ENCODE results near the gene LRRC3. TPM values are rescaled to one million over a fixed set of nuclear protein-coding genes. Genes with fewer than 3 reads are reported as not detected.
A peak's percentile ranks its signal among the peaks of the same experiment; 100 is the strongest.

The LRRC3 gene
- total RNA-seq, 4 donors from 2014 or later: 3.9 to 6.2 (median 4.7) TPM

- H3K27ac ChIP-seq: no peak overlapping the region
- WGBS: 82% methylated on average over 13 of the region's 43 CpGs
- no peak for TF ChIP-seq CTCF (IDR thresholded peaks at IDR 0.05)
- TF ChIP-seq POLR2AphosphoS5 (IDR thresholded peaks at IDR 0.05): no peak
- TF ChIP-seq POLR2A (IDR thresholded peaks at IDR 0.05): no peak
- no peak for TF ChIP-seq EP300 (IDR thresholded peaks at IDR 0.05)
- no peaks in the 10 kb centered on the region for H3K4me1 ChIP-seq
- no peak for DNase-seq (ENCODE audit: low spot score in 2 of 2)
- H3K36me3 ChIP-seq: no peaks in the 10 kb centered on the region
- H3K9me3 ChIP-seq: no peaks in the 10 kb centered on the region
- peaks cover 9% of the 10 kb centered on the region for H3K27me3 ChIP-seq
- no peak overlapping the region for H3K4me3 ChIP-seq
These were observed 29.4 kb downstream of the LRRC3 start for GRCh38 chr21:44484498-44485253.

DNA sequence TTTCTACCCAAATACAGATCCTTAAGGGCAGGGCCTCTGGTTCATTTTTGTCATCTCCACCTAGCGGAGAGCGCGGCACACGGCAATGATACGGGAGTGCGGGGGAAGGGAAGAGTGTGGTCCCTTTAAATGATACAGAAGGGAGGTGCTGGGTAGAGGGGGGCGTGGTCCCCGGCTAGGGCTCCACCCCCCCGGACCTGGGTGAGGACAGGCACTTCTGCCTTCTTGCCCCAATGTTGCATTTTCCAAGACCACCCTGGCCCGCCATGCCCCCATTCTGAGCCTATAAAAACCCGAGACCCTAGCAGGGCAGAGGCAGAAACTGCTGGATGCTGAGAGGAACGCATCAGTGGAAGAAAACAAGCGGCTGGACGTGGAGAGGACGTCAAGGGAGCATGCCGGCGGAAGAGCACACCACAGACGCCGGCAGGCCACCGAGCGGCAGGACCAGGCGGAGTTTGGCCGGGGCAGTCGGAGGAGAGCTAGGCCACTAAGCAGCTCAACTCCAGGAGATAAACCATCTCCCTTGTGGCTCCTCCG lies 30.0 kb downstream of the LRRC3 start:
- Histone ChIP-seq H3K4me1 (no peaks in the 10 kb centered on the region), H3K36me3 (no peaks in the 10 kb centered on the region), H3K27me3 (peaks cover 9% of the 10 kb centered on the region), H3K4me3 (peak overlapping the region; percentile 14), H3K9me3 (no peaks in the 10 kb centered on the region), H3K27ac (no peak overlapping the region)
- TF ChIP-seq POLR2AphosphoS5 (IDR thresholded peaks at IDR 0.05): no peak
- TF ChIP-seq CTCF (IDR thresholded peaks at IDR 0.05): no peak
- TF ChIP-seq EP300 (IDR thresholded peaks at IDR 0.05): no peak
- DNase-seq (ENCODE audit: low spot score in 2 of 2): no peak
- 52% methylated on average over 25 of the region's 25 CpGs for WGBS

GRCh38 chr21:44485796-44486195 lies 30.5 kb downstream of the LRRC3 start:
- no peaks in the 10 kb centered on the region for H3K36me3 ChIP-seq
- no peaks in the 10 kb centered on the region for H3K4me1 ChIP-seq
- DNase-seq (ENCODE audit: low spot score in 2 of 2): no peak
- peaks cover 9% of the 10 kb centered on the region for H3K27me3 ChIP-seq
- TF ChIP-seq CTCF (IDR thresholded peaks at IDR 0.05) (no peak), EP300 (IDR thresholded peaks at IDR 0.05) (no peak), POLR2AphosphoS5 (IDR thresholded peaks at IDR 0.05) (no peak), POLR2A (IDR thresholded peaks at IDR 0.05) (no peak)
- H3K27ac ChIP-seq: no peak overlapping the region
- H3K9me3 ChIP-seq: no peaks in the 10 kb centered on the region
- WGBS: 55% methylated on average over 9 of the region's 10 CpGs
- peak overlapping the region; percentile 14 for H3K4me3 ChIP-seq

GRCh38 chr21:44486302-44486701 lies 31.0 kb downstream of the LRRC3 start:
- H3K4me3 ChIP-seq: no peak overlapping the region
- no peak for TF ChIP-seq POLR2A (IDR thresholded peaks at IDR 0.05)
- TF ChIP-seq CTCF (IDR thresholded peaks at IDR 0.05): no peak
- TF ChIP-seq POLR2AphosphoS5 (IDR thresholded peaks at IDR 0.05): no peak
- no peak overlapping the region for H3K27ac ChIP-seq
- H3K27me3 ChIP-seq: peaks cover 9% of the 10 kb centered on the region
- 66% methylated on average over 14 of the region's 16 CpGs for WGBS
- no peaks in the 10 kb centered on the region for H3K36me3 ChIP-seq
- H3K4me1 ChIP-seq: no peaks in the 10 kb centered on the region
- no peak for DNase-seq (ENCODE audit: low spot score in 2 of 2)
- no peaks in the 10 kb centered on the region for H3K9me3 ChIP-seq

DNA sequence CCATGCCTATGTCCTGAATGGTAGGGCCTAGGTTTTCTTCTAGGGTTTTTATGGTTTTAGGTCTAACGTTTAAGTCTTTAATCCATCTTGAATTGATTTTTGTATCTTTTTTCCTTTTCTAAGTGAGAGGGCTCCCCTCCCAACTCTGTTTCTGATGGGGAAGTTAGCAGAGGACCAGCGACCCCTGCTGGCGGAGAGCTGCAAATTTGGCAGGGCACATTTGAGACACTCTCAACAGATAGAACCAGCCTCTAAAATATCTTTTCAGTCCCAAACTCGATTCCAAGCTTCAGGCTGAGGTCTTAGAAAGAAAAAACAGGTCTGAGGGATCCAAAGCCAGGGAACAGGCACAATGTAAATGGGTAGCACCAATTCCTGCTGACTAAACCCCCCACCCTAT lies 32.5 kb downstream of the LRRC3 start:
- DNase-seq (ENCODE audit: low spot score in 2 of 2): no peak
- Histone ChIP-seq H3K4me1 (no peaks in the 10 kb centered on the region), H3K36me3 (no peaks in the 10 kb centered on the region), H3K9me3 (peaks cover 7% of the 10 kb centered on the region), H3K27me3 (peaks cover 9% of the 10 kb centered on the region), H3K27ac (no peak overlapping the region), H3K4me3 (no peak overlapping the region)
- TF ChIP-seq POLR2AphosphoS5 (IDR thresholded peaks at IDR 0.05) (no peak), EP300 (IDR thresholded peaks at IDR 0.05) (no peak), CTCF (IDR thresholded peaks at IDR 0.05) (peak in 1 of 2 donors; percentile 8), POLR2A (IDR thresholded peaks at IDR 0.05) (no peak)
- WGBS: 56% methylated on average over 4 of the region's 4 CpGs

Measured in suprapubic skin (tissue), 4 donors.